ENCODE results near the gene GCAT. TPM values are rescaled to one million over a fixed set of nuclear protein-coding genes. Genes with fewer than 3 reads are reported as not detected.

GCAT gene
- total RNA-seq, 4 donors from 2014 or later, result 11.3 to 34.5 (median 20.1) TPM

DNA sequence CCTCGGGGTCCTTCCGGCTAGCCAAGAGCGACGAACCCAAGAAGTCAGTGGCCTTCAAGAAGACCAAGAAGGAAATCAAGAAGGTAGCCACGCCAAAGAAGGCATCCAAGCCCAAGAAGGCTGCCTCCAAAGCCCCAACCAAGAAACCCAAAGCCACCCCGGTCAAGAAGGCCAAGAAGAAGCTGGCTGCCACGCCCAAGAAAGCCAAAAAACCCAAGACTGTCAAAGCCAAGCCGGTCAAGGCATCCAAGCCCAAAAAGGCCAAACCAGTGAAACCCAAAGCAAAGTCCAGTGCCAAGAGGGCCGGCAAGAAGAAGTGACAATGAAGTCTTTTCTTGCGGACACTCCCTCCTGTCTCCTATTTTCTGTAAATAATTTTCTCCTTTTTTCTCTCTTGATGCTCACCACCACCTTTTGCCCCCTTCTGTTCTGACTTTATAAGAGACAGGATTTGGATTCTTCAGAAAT is 1.9 kb upstream of the GCAT start:
- no peaks in the 10 kb centered on the region for H3K9me3 ChIP-seq
- no peak for DNase-seq (ENCODE audit: low spot score in 2 of 2)
- WGBS, result 20% methylated on average over 10 of the region's 10 CpGs
- TF ChIP-seq POLR2A (IDR thresholded peaks at IDR 0.05), result no peak
- TF ChIP-seq EP300 (IDR thresholded peaks at IDR 0.05), result no peak
- no peak for TF ChIP-seq POLR2AphosphoS5 (IDR thresholded peaks at IDR 0.05)
- no peak for TF ChIP-seq CTCF (IDR thresholded peaks at IDR 0.05)
- peak overlapping the region; percentile 91 for H3K27ac ChIP-seq
- no peaks in the 10 kb centered on the region for H3K36me3 ChIP-seq
- H3K4me1 ChIP-seq, result peaks cover 69% of the 10 kb centered on the region
- no peaks in the 10 kb centered on the region for H3K27me3 ChIP-seq
- H3K4me3 ChIP-seq, result peak overlapping the region; percentile 75

DNA sequence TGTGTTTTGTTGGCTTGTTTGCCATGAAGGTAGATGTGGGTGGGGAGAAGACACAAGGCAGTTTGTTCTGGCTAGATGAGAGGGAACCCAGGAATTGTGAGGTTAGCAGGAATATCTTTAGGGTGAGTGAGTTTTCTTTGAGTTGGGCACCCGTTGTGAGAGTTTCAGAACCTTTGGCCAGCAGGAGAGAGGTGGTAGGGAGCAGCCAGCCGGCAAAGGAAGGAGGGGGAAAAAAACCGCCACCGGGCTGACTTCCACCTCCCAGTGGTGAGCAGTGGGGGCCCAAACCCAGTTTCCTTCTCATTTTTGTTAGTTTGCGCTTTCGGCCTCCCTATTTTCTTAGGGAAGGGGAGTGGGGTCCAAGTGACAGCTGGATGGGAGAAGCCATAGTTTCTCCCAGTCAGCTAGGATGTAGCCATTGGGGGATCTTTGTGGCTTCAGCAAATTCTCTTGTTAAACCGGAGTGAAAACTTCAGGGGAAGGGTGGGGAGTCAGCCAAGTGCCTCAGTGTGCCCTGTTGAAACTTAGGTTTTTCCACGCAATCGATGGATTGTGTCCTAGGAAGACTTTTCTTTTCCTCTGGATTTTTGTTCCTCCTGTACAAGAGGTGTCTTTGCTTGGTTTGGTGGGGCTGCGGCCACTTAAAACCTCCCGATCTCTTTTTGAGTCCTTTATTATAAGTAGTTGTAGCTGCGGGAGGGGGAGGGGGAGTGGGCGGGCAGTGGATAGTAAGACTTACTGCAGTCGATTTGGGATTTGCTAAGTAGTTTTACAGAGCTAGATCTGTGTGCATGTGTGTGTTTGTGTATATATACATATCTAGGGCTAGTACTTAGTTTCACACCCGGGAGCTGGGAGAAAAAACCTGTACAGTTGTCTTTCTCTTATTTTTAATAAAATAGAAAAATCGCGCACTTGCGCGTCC is 1.1 kb upstream of the GCAT start:
- no peaks in the 10 kb centered on the region for H3K9me3 ChIP-seq
- H3K27me3 ChIP-seq, result no peaks in the 10 kb centered on the region
- DNase-seq (ENCODE audit: low spot score in 2 of 2), result no peak
- WGBS, result 1% methylated on average over 19 of the region's 19 CpGs
- H3K27ac ChIP-seq, result peak overlapping the region; percentile 91
- H3K36me3 ChIP-seq, result no peaks in the 10 kb centered on the region
- H3K4me3 ChIP-seq, result peak overlapping the region; percentile 75
- TF ChIP-seq POLR2AphosphoS5 (IDR thresholded peaks at IDR 0.05), result no peak
- TF ChIP-seq CTCF (IDR thresholded peaks at IDR 0.05), result no peak
- no peak for TF ChIP-seq POLR2A (IDR thresholded peaks at IDR 0.05)
- no peak for TF ChIP-seq EP300 (IDR thresholded peaks at IDR 0.05)
- peaks cover 69% of the 10 kb centered on the region for H3K4me1 ChIP-seq

DNA sequence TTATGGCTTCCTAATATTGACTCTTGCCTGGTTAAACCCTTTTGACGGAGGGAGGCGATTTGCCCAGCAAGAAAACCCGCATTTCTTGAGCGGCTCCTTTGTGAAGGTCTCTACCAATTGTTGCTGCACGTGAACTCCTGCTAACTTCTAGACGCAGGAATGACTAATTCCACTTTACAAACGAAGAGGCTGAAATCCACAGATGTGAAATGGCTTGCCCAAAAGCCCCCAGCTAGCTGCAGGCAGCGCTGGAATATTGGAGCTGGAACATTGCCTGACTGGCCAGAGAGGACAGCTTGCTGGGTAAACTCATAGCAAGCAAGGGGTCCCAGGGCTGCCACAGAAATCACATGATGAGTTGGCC is 542 bp downstream of the GCAT start:
- no peaks in the 10 kb centered on the region for H3K9me3 ChIP-seq
- WGBS, result 12% methylated on average over 8 of the region's 8 CpGs
- H3K4me3 ChIP-seq, result peak overlapping the region; percentile 75
- TF ChIP-seq POLR2A (IDR thresholded peaks at IDR 0.05), result no peak
- TF ChIP-seq EP300 (IDR thresholded peaks at IDR 0.05), result no peak
- TF ChIP-seq CTCF (IDR thresholded peaks at IDR 0.05), result no peak
- TF ChIP-seq POLR2AphosphoS5 (IDR thresholded peaks at IDR 0.05), result no peak
- no peak for DNase-seq (ENCODE audit: low spot score in 2 of 2)
- no peaks in the 10 kb centered on the region for H3K27me3 ChIP-seq
- peak overlapping the region; percentile 91 for H3K27ac ChIP-seq
- H3K36me3 ChIP-seq, result peaks cover 5% of the 10 kb centered on the region
- peaks cover 55% of the 10 kb centered on the region for H3K4me1 ChIP-seq

DNA sequence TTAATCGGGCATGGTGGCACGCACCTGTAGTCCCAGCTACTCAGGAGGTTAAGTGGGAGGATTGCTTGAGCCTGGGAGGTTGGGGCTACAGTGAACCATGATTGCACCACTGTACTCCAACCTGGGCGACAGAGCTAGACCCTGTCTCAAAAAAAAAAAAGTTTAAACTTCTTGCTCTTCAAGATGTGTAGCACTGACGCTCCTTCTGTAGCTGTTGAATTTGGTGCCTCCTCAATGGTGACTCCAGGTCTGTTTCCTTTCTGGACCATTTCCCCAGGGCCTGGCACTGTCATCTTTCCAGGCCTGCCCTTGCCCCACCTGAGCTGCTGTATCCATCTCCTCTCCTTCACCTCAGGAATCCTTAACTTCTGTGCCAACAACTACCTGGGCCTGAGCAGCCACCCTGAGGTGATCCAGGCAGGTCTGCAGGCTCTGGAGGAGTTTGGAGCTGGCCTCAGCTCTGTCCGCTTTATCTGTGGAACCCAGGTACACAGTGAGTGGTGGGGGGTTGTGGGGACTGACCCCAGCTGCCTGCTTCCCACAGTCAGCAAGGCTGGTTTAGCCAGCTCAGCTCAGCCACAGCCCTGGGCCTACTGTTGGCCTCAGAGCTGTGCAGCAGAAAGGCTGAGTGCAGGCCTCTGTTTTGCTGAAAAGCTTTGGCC is 2.1 kb downstream of the GCAT start:
- Histone ChIP-seq H3K4me1 (peaks cover 41% of the 10 kb centered on the region), H3K9me3 (no peaks in the 10 kb centered on the region), H3K27me3 (no peaks in the 10 kb centered on the region), H3K27ac (no peak overlapping the region), H3K36me3 (peaks cover 17% of the 10 kb centered on the region), H3K4me3 (no peak overlapping the region)
- TF ChIP-seq POLR2A (IDR thresholded peaks at IDR 0.05) (no peak), EP300 (IDR thresholded peaks at IDR 0.05) (no peak), CTCF (IDR thresholded peaks at IDR 0.05) (no peak), POLR2AphosphoS5 (IDR thresholded peaks at IDR 0.05) (no peak)
- no peak for DNase-seq (ENCODE audit: low spot score in 2 of 2)
- WGBS, result 95% methylated on average over 5 of the region's 5 CpGs

DNA sequence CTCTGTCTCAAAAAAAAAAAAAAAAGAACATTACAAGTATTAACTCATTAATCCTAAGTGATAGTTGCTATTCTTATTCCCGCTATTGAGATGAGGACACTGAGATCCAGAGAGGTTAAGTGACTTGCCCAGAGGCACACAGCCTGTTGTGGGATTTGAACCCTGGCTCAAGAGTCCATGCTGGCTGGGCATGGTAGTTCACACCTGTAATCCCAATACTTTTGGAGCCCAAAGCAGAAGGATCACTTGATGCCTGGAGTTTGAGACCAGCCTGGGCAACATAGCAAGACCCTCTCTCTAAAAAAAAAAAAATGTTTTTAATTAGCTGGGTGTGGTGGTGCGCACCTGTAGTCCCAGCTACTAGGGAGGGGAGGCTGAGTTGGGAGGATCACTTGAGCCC is 4.1 kb downstream of the GCAT start:
- Histone ChIP-seq H3K4me3 (no peak overlapping the region), H3K27me3 (no peaks in the 10 kb centered on the region), H3K9me3 (no peaks in the 10 kb centered on the region), H3K36me3 (peaks cover 21% of the 10 kb centered on the region), H3K27ac (no peak overlapping the region), H3K4me1 (peaks cover 24% of the 10 kb centered on the region)
- no peak for TF ChIP-seq POLR2AphosphoS5 (IDR thresholded peaks at IDR 0.05)
- TF ChIP-seq POLR2A (IDR thresholded peaks at IDR 0.05), result no peak
- TF ChIP-seq EP300 (IDR thresholded peaks at IDR 0.05), result no peak
- no peak for TF ChIP-seq CTCF (IDR thresholded peaks at IDR 0.05)
- no peak for DNase-seq (ENCODE audit: low spot score in 2 of 2)
- 93% methylated on average over 2 of the region's 2 CpGs for WGBS
